ENCODE measurements around the gene AP1B1. TPM values are rescaled to one million over a fixed set of nuclear protein-coding genes. Genes with fewer than 3 reads are reported as not detected.

The AP1B1 gene
- total RNA-seq, 2 donors from 2014 or later = 41.2 to 42.8 TPM

DNA sequence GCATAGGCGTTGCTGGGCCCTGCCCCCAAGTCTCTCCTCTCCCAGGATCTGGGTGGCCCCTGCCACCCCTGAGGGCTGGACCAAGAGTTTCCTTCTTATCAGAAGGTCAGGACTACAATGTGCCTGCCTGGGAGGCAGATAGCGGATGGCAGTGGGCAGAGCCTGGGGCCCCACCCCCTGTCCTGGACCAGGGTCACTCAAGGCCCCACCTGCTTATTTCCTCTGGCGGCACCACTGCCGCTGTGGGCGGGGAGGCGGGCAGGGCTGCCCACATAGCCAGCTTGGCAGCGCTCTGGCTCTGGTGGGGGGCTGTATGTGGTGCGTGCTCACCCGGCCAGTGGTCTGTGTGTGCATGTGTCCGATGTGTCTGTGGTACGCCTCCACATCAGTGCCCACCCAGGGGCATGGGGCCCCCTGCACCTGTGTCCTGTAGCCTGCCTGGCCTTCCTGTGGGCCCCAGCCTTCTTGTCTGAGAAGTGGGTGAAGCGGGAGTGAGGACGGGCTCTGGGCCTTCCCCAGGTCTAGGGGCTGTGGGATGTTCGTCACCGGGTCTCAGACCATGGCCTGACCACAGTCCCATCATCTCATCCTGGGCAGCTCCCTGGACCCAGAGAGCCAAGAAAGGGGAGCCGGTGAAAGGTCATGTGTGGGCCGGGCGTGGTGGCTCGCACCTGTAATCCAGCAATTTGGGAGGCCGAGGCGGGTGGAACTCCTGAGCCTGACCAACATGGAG, 78.9 kb downstream of the AP1B1 start:
- no peak for ATAC-seq
- peak overlapping the region; percentile 62 for H3K4me3 Mint-ChIP-seq

DNA sequence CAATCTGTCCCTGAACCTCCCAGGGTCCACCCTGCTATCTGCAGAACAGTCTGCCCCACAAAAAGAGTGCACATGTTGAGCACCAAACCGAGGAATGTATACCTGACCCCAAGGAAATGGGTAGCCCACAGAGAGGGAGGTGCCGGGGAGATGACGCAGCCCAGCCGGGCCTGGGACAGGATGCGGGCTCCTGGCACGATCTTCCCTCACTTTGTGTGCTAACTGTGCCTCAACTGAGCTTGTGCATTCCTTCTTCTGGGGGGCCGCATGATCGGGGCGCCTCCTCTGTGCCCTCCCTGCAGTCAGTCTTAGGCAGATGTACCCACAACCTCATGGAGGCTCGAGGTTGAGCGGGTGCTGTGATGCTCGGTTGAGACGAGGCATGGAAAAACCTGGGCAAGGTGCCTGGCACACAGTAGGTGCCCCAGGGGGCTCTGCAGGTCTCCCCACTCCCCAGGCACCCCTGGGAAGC, 79.5 kb downstream of the AP1B1 start:
- H3K9me3 ChIP-seq (ENCODE audit: control insufficient read depth, low read length, poor library complexity, severe bottlenecking) = no peaks in the 10 kb centered on the region
- H3K4me3 Mint-ChIP-seq = peak overlapping the region; percentile 69
- ATAC-seq = peak; percentile 67
- peaks cover 24% of the 10 kb centered on the region for H3K4me1 Mint-ChIP-seq
- no peak for DNase-seq
- no peaks in the 10 kb centered on the region for H3K36me3 Mint-ChIP-seq (ENCODE audit: low read depth)
- peak overlapping the region; percentile 80 for H3K27ac Mint-ChIP-seq
- peaks cover 19% of the 10 kb centered on the region for H3K27me3 Mint-ChIP-seq

More for the DNA sequence above, 78.9 kb downstream of the AP1B1 start:
- Mint-ChIP-seq H3K27ac (peak overlapping the region; percentile 80), H3K4me1 (peaks cover 31% of the 10 kb centered on the region), H3K27me3 (peaks cover 26% of the 10 kb centered on the region), H3K36me3 (ENCODE audit: low read depth) (no peaks in the 10 kb centered on the region)
- no peak for DNase-seq
- H3K9me3 ChIP-seq (ENCODE audit: control insufficient read depth, low read length, poor library complexity, severe bottlenecking) = no peaks in the 10 kb centered on the region

DNA sequence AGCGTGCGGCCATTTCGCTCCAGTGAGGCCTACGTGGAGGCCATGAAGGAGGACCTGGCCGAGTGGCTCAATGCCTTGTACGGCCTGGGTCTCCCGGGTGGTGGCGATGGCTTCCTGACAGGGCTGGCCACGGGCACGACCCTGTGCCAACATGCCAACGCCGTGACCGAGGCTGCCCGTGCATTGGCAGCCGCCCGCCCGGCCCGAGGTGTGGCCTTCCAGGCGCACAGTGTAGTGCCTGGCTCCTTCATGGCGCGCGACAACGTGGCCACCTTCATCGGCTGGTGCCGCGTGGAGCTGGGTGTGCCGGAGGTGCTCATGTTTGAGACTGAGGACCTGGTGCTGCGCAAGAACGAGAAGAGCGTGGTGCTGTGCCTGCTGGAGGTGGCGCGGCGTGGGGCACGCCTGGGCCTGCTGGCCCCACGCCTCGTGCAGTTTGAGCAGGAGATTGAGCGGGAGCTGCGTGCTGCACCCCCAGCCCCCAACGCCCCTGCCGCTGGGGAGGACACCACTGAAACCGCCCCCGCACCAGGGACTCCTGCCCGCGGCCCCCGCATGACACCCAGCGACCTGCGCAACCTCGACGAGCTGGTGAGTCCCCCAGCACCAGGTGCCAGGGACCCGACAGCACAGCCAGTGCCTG, 80.1 kb downstream of the AP1B1 start:
- DNase-seq (no peak), ATAC-seq (no peak)
- peaks cover 21% of the 10 kb centered on the region for H3K4me1 Mint-ChIP-seq
- no peaks in the 10 kb centered on the region for H3K9me3 ChIP-seq (ENCODE audit: control insufficient read depth, low read length, poor library complexity, severe bottlenecking)
- peak overlapping the region; percentile 80 for H3K27ac Mint-ChIP-seq
- peak overlapping the region; percentile 88 for H3K4me3 Mint-ChIP-seq
- peaks cover 14% of the 10 kb centered on the region for H3K27me3 Mint-ChIP-seq
- no peaks in the 10 kb centered on the region for H3K36me3 Mint-ChIP-seq (ENCODE audit: low read depth)

DNA sequence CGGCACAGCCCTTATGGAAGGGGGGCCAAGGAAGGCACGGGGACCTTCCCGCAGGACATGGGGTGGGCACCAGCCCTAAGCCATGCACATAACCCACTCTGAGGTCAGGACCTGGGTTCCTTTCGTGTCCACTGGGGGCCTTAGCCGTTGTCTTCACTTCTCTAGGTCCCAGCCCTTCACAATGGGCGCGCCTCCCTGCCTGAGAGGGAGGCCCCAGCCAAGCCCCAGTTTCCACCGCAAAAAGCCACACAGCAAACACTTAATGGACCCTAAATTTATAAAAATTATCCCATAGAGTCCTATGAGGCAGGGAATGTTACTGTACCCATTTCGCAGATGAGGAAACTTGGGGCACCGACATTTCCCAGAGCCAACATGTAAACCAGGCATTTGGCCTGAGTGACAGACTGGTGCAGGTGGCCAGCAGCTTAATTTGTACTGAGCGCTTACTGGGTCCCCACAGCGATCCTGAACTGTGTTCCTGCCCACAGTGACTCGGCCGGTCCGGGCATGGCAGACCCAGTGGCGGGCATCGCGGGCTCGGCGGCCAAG, 80.7 kb downstream of the AP1B1 start:
- H3K4me1 Mint-ChIP-seq = peaks cover 19% of the 10 kb centered on the region
- H3K9me3 ChIP-seq (ENCODE audit: control insufficient read depth, low read length, poor library complexity, severe bottlenecking) = no peaks in the 10 kb centered on the region
- no peak for DNase-seq
- H3K27me3 Mint-ChIP-seq = peaks cover 8% of the 10 kb centered on the region
- no peaks in the 10 kb centered on the region for H3K36me3 Mint-ChIP-seq (ENCODE audit: low read depth)
- H3K4me3 Mint-ChIP-seq = peak overlapping the region; percentile 88
- H3K27ac Mint-ChIP-seq = peak overlapping the region; percentile 80
- no peak for ATAC-seq

DNA sequence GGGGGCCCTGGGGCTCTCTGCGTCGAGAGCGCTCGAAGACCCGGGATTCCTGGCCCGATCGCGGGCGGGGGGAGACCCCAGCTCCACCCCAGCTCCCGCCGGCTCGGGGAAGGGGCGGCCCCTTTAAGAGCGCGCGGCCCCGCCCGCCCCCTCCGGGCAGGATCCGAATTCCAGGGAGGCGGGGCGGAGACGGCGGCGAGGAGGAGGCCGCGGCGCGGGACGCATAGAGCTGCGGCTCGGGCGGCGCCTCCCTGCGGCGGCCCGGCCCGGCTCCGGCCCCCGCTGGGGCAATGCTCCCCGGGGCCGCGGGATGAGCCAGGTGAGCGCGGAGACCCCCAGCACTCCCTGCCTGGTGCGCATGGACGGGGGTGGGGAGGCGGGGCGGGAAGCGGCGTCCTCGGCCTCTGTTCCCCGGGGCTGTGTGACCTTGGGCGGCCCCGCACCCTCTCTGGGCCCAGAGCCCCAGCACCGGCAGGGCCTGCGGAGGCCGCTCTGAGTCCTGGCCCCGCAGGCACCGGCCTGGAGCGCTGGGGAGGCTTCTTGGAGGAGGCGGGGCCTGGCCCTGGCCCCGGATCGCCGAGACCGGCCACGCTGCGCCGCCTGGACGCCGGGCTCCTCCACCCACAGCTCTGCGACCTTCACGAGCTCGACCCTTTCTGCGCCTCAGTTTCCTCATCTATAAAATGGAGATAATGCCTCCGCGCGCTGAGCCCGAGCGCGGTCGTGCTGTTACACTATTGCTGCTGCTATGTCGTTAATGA, 81.4 kb downstream of the AP1B1 start:
- H3K4me1 Mint-ChIP-seq = peaks cover 19% of the 10 kb centered on the region
- no peaks in the 10 kb centered on the region for H3K36me3 Mint-ChIP-seq (ENCODE audit: low read depth)
- peaks cover 1% of the 10 kb centered on the region for H3K27me3 Mint-ChIP-seq
- DNase-seq (peak in 2 of 3 donors; percentile 32 to 39), ATAC-seq (peak; percentile 29)
- peak overlapping the region; percentile 80 for H3K27ac Mint-ChIP-seq
- peak overlapping the region; percentile 88 for H3K4me3 Mint-ChIP-seq
- no peaks in the 10 kb centered on the region for H3K9me3 ChIP-seq (ENCODE audit: control insufficient read depth, low read length, poor library complexity, severe bottlenecking)

DNA sequence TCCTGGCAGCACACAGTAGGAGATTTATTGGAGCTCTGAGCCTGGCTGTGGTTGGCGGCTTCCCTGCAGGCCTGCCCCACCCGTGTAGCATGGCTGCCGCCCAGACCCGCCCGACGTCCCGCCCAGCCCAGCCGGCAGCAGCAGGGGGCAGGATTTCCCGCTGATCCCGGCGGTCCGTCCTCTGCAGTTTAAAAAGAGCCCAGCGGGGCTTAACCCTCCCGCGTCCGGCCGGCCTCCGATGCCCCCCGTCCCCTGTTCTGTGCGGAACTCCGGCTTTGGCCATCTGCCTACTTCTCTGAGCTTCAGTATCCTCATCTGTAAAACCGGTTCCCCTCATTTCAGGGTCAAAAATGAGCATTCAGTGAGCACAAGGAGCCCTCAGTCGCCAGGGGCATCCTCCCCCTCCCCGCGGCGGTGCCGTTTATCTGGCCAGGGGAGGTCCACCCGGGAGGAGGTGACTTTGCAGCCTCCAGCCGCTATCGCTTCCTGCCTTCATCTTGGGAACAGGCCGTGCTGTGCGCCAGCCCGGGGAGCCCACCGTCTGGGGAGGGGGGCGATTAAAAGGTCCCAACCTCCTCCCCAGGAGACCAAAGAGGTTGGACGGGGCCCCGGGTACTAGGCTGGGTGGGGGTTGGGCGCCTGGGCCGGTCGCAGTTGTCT, 82.1 kb downstream of the AP1B1 start, which contains the start of gene GAS2L1:
Gene GAS2L1, plus strand, starts transcription at position 476 of the 660 bp plus-strand sequence. CDS start 1,456 bp downstream, outside the sequence.
- H3K4me3 Mint-ChIP-seq = peak within 1 kb of the TSS; percentile 88
- peaks cover 21% of the 10 kb centered on the region for H3K4me1 Mint-ChIP-seq

DNA sequence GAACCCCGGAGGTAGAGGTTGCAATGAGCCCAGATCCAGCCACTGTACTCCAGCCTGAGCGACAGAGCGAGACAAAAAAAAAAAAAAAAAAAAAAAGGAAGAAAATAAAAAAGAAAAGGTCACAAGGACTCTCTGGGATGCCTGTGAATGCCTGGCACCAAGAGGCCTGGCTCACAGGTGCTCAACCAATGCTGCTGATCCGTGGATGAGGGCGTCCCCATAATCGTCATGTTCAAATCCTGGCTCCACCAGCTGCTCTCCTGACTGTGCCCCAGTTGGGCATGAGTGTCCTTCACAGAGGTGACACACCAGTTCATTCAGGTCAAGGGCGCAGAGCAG, 82.6 kb downstream of the AP1B1 start:
- H3K9me3 ChIP-seq (ENCODE audit: control insufficient read depth, low read length, poor library complexity, severe bottlenecking) = no peaks in the 10 kb centered on the region
- H3K36me3 Mint-ChIP-seq (ENCODE audit: low read depth) = peaks cover 3% of the 10 kb centered on the region
- DNase-seq (no peak), ATAC-seq (no peak)
- peaks cover 24% of the 10 kb centered on the region for H3K4me1 Mint-ChIP-seq
- no peaks in the 10 kb centered on the region for H3K27me3 Mint-ChIP-seq
- no peak overlapping the region for H3K27ac Mint-ChIP-seq
- H3K4me3 Mint-ChIP-seq = peak overlapping the region; percentile 87

More for the DNA sequence above, 82.1 kb downstream of the AP1B1 start, which contains the start of gene GAS2L1:
- no peaks in the 10 kb centered on the region for H3K9me3 ChIP-seq (ENCODE audit: control insufficient read depth, low read length, poor library complexity, severe bottlenecking)
- H3K27me3 Mint-ChIP-seq = no peaks in the 10 kb centered on the region
- no peaks in the 10 kb centered on the region for H3K36me3 Mint-ChIP-seq (ENCODE audit: low read depth)
- H3K27ac Mint-ChIP-seq = peak within 1 kb of the TSS; percentile 80
- DNase-seq (peak in 1 of 3 donors; percentile 20), ATAC-seq (peak; percentile 55)

DNA sequence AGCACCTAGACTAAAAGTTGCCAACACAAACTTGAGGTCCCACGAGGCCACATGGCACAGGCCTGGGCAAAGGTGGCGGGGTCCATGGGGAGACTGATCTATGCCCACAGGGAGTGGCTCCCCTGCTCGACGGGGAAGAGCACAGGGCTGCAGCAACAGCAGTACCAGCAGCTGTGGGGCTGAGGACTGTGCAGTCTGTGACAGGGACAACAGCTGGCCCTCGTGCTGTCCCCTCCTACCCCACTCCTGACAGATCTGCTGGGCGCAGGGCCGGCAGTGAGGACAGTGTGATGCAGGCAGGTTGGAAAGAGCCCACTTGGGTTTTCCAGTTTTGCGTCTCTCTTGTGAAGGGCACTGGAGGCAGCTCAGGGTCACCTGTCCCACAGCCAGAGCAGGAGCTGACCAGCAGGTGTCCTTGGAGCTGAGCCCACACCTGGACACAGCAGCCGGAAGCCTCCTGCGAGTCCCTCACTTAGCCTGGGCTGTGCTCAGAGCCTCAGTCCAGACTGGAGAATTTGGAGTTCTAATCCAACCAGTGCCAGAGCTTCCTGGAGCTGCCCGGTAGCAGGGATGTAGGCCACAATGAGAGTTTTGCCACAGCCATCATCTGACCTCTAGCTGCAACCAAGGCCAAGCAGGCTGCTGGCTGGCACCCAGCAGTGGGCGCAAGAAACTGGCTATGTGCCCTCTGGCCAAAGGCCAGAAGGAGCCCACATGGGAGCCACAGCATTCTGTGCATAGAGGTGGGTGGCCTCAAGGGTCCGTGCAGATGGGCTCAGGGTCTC, 85.5 kb downstream of the AP1B1 start:
- DNase-seq (no peak), ATAC-seq (no peak)
- Mint-ChIP-seq H3K27me3 (no peaks in the 10 kb centered on the region), H3K27ac (no peak overlapping the region), H3K4me3 (no peak overlapping the region), H3K36me3 (ENCODE audit: low read depth) (peaks cover 10% of the 10 kb centered on the region), H3K4me1 (peaks cover 18% of the 10 kb centered on the region)
- H3K9me3 ChIP-seq (ENCODE audit: control insufficient read depth, low read length, poor library complexity, severe bottlenecking) = no peaks in the 10 kb centered on the region

DNA sequence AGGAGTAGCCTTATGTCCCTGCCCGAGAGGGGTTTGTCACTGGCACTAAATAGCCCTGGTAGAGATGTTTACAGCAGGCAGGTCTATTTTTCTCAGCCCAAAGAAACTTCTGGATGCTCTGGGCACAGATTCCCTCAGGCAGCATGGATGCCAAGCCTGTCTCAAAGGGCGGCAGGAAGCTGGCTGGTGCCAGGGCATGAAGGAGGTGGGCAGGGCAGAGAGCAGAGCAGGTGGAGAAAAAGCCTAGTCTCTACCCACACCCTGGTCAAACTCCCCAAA, 86.0 kb downstream of the AP1B1 start:
- no peaks in the 10 kb centered on the region for H3K9me3 ChIP-seq (ENCODE audit: control insufficient read depth, low read length, poor library complexity, severe bottlenecking)
- DNase-seq (no peak), ATAC-seq (no peak)
- peaks cover 20% of the 10 kb centered on the region for H3K4me1 Mint-ChIP-seq
- H3K4me3 Mint-ChIP-seq = no peak overlapping the region
- H3K27me3 Mint-ChIP-seq = no peaks in the 10 kb centered on the region
- H3K27ac Mint-ChIP-seq = no peak overlapping the region
- H3K36me3 Mint-ChIP-seq (ENCODE audit: low read depth) = peaks cover 14% of the 10 kb centered on the region

DNA sequence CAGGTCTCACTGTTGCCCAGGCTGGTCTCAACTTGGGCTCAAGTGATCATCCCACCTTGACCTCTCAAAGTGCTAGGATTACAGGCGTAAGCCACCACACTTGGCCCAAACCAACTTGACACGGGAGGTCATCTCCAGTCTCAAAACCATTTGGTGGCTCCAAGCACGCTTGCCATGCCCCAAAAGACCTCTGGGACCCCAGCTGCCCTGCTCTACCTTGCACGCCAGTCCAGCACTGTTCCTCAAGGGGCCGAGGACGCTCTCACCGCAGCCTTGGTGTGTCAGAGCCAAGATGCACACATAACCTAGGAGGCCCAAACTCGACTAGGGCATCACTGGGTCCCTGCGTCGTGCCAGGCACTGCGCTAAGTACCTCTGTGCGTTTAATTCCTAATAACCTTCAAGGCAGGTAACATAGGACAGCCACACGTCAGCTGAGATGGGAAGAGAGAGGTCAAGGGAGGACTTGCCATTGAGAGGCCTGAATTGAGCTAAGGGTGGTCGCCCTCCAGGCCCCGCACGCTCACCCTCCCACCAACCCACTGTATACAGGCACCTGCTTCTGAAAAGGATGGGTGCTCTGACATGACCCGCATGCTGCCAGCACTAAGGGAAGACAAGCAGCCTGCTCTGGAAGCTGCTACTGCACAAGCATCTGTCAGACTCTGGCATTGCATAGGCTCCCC, 86.5 kb downstream of the AP1B1 start:
- H3K9me3 ChIP-seq (ENCODE audit: control insufficient read depth, low read length, poor library complexity, severe bottlenecking) = no peaks in the 10 kb centered on the region
- Mint-ChIP-seq H3K27me3 (no peaks in the 10 kb centered on the region), H3K36me3 (ENCODE audit: low read depth) (peaks cover 17% of the 10 kb centered on the region), H3K27ac (peak overlapping the region; percentile 90), H3K4me1 (peaks cover 20% of the 10 kb centered on the region), H3K4me3 (no peak overlapping the region)
- DNase-seq = no peak
- no peak for ATAC-seq

DNA sequence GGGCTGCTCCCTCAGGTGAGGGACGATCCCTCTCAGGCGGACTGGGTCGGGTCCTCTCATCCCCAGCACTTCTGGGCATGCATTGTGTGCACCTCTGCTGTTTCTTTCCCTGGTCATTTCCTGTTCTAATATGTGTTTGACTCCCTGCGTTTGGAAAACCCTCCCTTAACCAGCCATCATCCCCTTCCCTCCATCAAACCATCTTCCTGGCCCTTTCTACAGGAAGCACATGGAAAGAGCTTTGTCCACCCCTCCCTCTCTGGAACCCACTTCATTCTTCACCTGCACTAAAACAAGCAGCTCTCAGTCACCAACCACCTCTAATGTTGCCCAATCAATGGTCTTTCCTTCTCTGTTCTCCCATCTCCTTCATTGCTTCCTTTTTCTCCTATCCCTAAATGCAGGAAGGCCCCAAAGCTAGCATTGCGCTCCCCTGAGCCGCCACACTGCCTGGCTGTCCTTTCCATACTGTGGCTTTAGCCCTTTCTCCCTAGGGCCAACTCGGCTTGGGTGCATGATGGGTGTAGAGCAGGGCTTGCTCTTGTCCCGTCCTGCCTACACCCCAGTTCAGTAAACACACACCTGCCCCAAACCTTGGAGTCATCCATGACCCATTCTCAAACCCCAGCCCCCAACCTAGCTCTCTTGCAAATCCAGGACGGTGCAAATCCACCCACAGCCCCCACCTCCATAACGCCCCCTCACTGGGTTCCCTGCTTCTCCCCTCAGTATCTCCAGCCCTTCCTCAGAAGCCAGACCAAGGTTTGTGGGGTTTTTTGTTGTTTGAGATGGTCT, 87.4 kb downstream of the AP1B1 start:
- H3K9me3 ChIP-seq (ENCODE audit: control insufficient read depth, low read length, poor library complexity, severe bottlenecking) = no peaks in the 10 kb centered on the region
- Mint-ChIP-seq H3K27ac (peak overlapping the region; percentile 90), H3K4me1 (peaks cover 16% of the 10 kb centered on the region), H3K4me3 (peak overlapping the region; percentile 67), H3K36me3 (ENCODE audit: low read depth) (peaks cover 18% of the 10 kb centered on the region), H3K27me3 (no peaks in the 10 kb centered on the region)
- DNase-seq = no peak
- peak; percentile 29 for ATAC-seq
